Gastrocnemius medialis (tissue), 4 donors: Measurements from ENCODE around the gene TTN. TPM values are rescaled to one million over a fixed set of nuclear protein-coding genes. Genes with fewer than 3 reads are reported as not detected.

Experiments
- ATAC-seq, 2 donors: fragments of 150-250 bp; one replicate each; pipeline ENCODE4 v1.9.1; 2016
- DNase-seq, 2 donors: peaks; one replicate each; pipeline ENCODE4 v3.0.0-alpha.2; 2019
- H3K27ac ChIP-seq, 4 donors: fragments of 200-600 bp; sonication (generic); 1 replicate in 1 of 4; 2 replicates in 3 of 4; pipeline ENCODE4 v1.5.1; 2016 to 2018; ENCODE audit warnings: mild to moderate bottlenecking in 2 of 4, moderate library complexity in 1 of 4
- H3K27me3 ChIP-seq, 3 donors: fragments of 200-600 bp; sonication (generic) in 2 of 3; 1 replicate in 1 of 3; 2 replicates in 2 of 3; pipeline versions ENCODE4 v1.5.1 to v1.6.0; 2016 to 2019; ENCODE audit warnings: mild to moderate bottlenecking in 1 of 3, moderate library complexity in 1 of 3
- H3K36me3 ChIP-seq, 2 donors: fragments of 200-600 bp; sonication (generic) in 1 of 2; one replicate each; pipeline ENCODE4 v1.5.1; 2017 to 2018
- H3K4me1 ChIP-seq, 2 donors: fragments of 200-600 bp; sonication (generic) in 1 of 2; one replicate each; pipeline ENCODE4 v1.5.1; 2016 to 2017; ENCODE audit warnings: mild to moderate bottlenecking in 2 of 2
- H3K4me3 ChIP-seq, 4 donors: fragments of 200-600 bp; sonication (generic) in 3 of 4; 1 replicate in 1 of 4; 2 replicates in 3 of 4; pipeline ENCODE4 v1.5.1; 2016 to 2019; ENCODE audit warnings: mild to moderate bottlenecking in 2 of 4
- H3K9me3 ChIP-seq, 3 donors: fragments of 200-600 bp; sonication (generic) in 2 of 3; 1 replicate in 1 of 3; 2 replicates in 2 of 3; pipeline ENCODE4 v1.5.1; 2016 to 2019
- CTCF ChIP-seq, 5 experiments: fragments of 450-650 bp in 3 of 5; fragments of 200-600 bp in 2 of 5; sonication (generic) in 2 of 5; IDR thresholded peaks in 4 of 5; conservative IDR thresholded peaks in 1 of 5; 1 replicate in 4 of 5; 2 replicates in 1 of 5; pipeline ENCODE4 v1.5.1; 2016 to 2019; ENCODE audit warnings: antibody characterized with exemption in 5 of 5, mild to moderate bottlenecking in 3 of 5, moderate library complexity in 3 of 5
- POLR2A ChIP-seq, 2 donors: fragments of 450-650 bp; IDR thresholded peaks; one replicate each; pipeline ENCODE4 v1.6.1; 2017; ENCODE audit warnings: antibody characterized with exemption in 2 of 2, mild to moderate bottlenecking in 2 of 2, moderate library complexity in 2 of 2
- in situ Hi-C, 4 donors: fragments of 200-750 bp; cut with MboI; loops; one replicate each; pipeline versions ENCODE4 v1.15.0 to v1.8.0; 2017; ENCODE audit warnings: low sequenced_read_pairs in 4 of 4
- intact Hi-C: fragments of 100-400 bp; cut with DNase I; formaldehyde crosslinking; loops from one replicate; pipeline ENCODE4 v1.15.1; 2023; ENCODE audit warnings: low total_unique reads
- total RNA-seq, 4 donors: library from RNA; depleted of rRNA; stranded (reverse); fragments of >200 nt; gene quantifications; one replicate each; pipeline versions ENCODE4 v1.1.0 to v1.2.3, GENCODE V29; 2016

TTN gene
- total RNA-seq, 4 donors from 2014 or later: 4,552 to 9,701 (median 7,268) TPM

DNA sequence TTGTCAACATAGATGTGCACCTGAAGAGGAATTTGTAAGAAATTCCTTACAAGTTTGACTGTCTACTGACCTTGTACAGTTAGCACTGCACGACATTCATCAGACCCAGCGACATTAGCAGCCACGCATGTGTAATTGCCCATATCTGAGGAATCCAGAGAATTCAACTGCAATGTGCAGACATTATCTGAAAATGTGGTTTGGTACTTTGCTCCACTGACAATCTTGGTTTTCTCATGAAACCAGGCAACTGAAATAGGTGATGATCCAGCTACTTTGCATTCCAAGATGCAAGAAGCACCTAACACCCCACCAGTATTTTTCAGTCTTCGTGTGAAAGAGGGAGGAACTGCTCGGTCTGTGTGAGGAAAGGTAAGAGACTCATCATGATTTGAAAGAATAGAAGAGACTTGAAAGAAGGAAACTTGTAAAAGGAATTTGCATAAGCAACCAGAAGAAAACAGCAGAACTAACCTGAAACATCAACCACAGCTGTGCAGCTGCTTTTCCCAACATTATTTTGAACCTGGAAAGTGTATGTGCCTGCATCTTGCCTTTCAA lies 83.4 kb downstream of the TTN start:
- in situ Hi-C loops: no loop called here
- ATAC-seq: no peak
- intact Hi-C loops: no loop called here
- no peaks in the 10 kb centered on the region for H3K27me3 ChIP-seq
- H3K36me3 ChIP-seq: peaks cover 27 to 100% of the 10 kb centered on the region in 2 donors
- TF ChIP-seq POLR2A (IDR thresholded peaks at IDR 0.05) (no peak), CTCF (IDR thresholded peaks at IDR 0.05 in 4 of 5, conservative IDR thresholded peaks at IDR 0.05 in 1 of 5) (no peak)
- DNase-seq: no peak
- H3K9me3 ChIP-seq: no peaks in the 10 kb centered on the region
- H3K4me1 ChIP-seq: peaks cover 29 to 54% of the 10 kb centered on the region in 2 donors
- peak overlapping the region in 1 of 4 donors; percentile 7 for H3K27ac ChIP-seq
- no peak overlapping the region for H3K4me3 ChIP-seq

GRCh38 chr2:178722296-178722695 lies 84.9 kb downstream of the TTN start:
- peak overlapping the region in 1 of 4 donors; percentile 38 for H3K27ac ChIP-seq
- intact Hi-C loops: no loop called here
- in situ Hi-C loops: no loop called here
- H3K4me3 ChIP-seq: no peak overlapping the region
- peaks cover 31 to 50% of the 10 kb centered on the region in 2 donors for H3K4me1 ChIP-seq
- TF ChIP-seq POLR2A (IDR thresholded peaks at IDR 0.05) (no peak), CTCF (IDR thresholded peaks at IDR 0.05 in 4 of 5, conservative IDR thresholded peaks at IDR 0.05 in 1 of 5) (no peak)
- DNase-seq (no peak), ATAC-seq (peak in 1 of 2 donors; percentile 38)
- no peaks in the 10 kb centered on the region for H3K27me3 ChIP-seq
- H3K9me3 ChIP-seq: no peaks in the 10 kb centered on the region
- H3K36me3 ChIP-seq: peaks cover 28 to 100% of the 10 kb centered on the region in 2 donors

DNA sequence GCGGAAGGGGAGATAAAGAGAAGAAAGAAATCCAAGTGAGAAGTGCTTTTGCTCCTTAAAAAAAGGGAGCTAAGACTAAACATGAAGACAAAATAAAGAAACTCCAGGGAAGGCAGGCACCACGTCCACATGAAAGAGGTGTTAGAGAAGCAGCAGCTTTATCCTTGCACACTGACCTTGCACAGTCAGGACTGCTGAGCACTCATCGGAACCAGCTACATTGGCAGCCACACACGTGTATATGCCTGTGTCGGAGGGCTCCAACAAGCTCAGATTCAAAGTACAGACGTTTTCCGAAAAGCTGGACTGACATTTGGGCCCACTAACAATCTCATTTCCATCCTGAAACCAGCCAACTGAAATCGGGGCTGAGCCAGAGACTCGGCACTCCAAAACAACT lies 88.2 kb downstream of the TTN start:
- ATAC-seq (peak in 1 of 2 donors; percentile 17), DNase-seq (no peak)

DNA sequence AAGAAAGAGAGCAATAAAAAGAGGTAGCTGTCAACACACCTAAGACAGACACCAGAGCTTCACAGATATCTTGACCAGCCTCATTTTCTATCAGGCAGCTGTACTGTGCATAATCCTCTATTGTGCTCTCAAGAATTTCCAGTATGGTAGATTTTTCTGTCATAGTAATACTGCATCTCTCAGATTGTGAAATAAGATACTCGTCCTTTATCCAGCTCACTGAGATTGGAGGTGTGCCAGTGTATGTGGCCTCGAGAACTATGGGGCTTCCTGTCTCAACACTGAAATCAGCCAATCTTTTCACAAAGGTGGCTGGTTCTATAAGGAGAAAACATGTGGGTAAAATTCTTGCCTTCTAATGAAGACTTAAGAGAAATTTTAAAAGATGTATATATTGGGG lies 88.9 kb downstream of the TTN start:
- Histone ChIP-seq H3K27ac (peak overlapping the region in 1 of 4 donors; percentile 46), H3K27me3 (no peaks in the 10 kb centered on the region), H3K9me3 (no peaks in the 10 kb centered on the region), H3K4me3 (no peak overlapping the region), H3K4me1 (peaks cover 33 to 66% of the 10 kb centered on the region in 2 donors), H3K36me3 (peaks cover 21 to 100% of the 10 kb centered on the region in 2 donors)
- TF ChIP-seq POLR2A (IDR thresholded peaks at IDR 0.05) (no peak), CTCF (IDR thresholded peaks at IDR 0.05 in 4 of 5, conservative IDR thresholded peaks at IDR 0.05 in 1 of 5) (no peak)
- intact Hi-C loops (no loop called here), in situ Hi-C loops (no loop called here)
- no peak for DNase-seq
- ATAC-seq: peak in 1 of 2 donors; percentile 37

More for the DNA sequence above, 88.2 kb downstream of the TTN start:
- H3K36me3 ChIP-seq: peaks cover 22 to 100% of the 10 kb centered on the region in 2 donors
- H3K4me3 ChIP-seq: no peak overlapping the region
- H3K9me3 ChIP-seq: no peaks in the 10 kb centered on the region
- peaks cover 40 to 61% of the 10 kb centered on the region in 2 donors for H3K4me1 ChIP-seq
- in situ Hi-C loops: no loop called here
- intact Hi-C loops: no loop called here
- no peak for TF ChIP-seq POLR2A (IDR thresholded peaks at IDR 0.05)
- no peak for TF ChIP-seq CTCF (IDR thresholded peaks at IDR 0.05 in 4 of 5, conservative IDR thresholded peaks at IDR 0.05 in 1 of 5)
- H3K27me3 ChIP-seq: no peaks in the 10 kb centered on the region
- peak overlapping the region in 2 of 4 donors; percentile 5 to 46 for H3K27ac ChIP-seq
